KOPT-K1 (cell line): ENCODE results near the gene NF2.

Experiments used
- H3K27ac ChIP-seq: fragments of 200-600 bp; sonication (generic); 2 replicates; pipeline ENCODE4 v1.5.1; 2016; ENCODE audit warnings: antibody characterized with exemption, mild to moderate bottlenecking, low read depth, low read length; ENCODE audit not compliant: poor library complexity, severe bottlenecking
- H3K36me3 ChIP-seq: fragments of 200-600 bp; sonication (generic); 2 replicates; pipeline ENCODE4 v1.5.1; 2017; ENCODE audit warnings: antibody characterized with exemption, mild to moderate bottlenecking, low read length, moderate library complexity; ENCODE audit not compliant: insufficient read depth
- H3K9me3 ChIP-seq: fragments of 200-600 bp; sonication (generic); 2 replicates; pipeline ENCODE4 v1.5.1; 2017; ENCODE audit warnings: antibody characterized with exemption, low read length, mild to moderate bottlenecking; ENCODE audit not compliant: insufficient read depth, poor library complexity, severe bottlenecking

Gene NF2

GRCh38 chr22:29719899-29720645 is 116.6 kb downstream of the NF2 start, which contains the start of gene CABP7:
TSS of gene CABP7 (plus strand) at chr22:29720003. CDS start at chr22:29720425, 422 bp downstream.
- Histone ChIP-seq H3K9me3 (no peaks in the 10 kb centered on the region), H3K36me3 (no peaks in the 10 kb centered on the region), H3K27ac (no peak within 1 kb of the TSS)

- H3K27ac ChIP-seq: no peak overlapping the region
- no peaks in the 10 kb centered on the region for H3K36me3 ChIP-seq
- no peaks in the 10 kb centered on the region for H3K9me3 ChIP-seq
Measured at GRCh38 chr22:29720811-29721323, 117.4 kb downstream of the NF2 start.

- no peak overlapping the region for H3K27ac ChIP-seq
- no peaks in the 10 kb centered on the region for H3K36me3 ChIP-seq
- no peaks in the 10 kb centered on the region for H3K9me3 ChIP-seq
Measured at GRCh38 chr22:29722151-29722550, 118.7 kb downstream of the NF2 start.

- Histone ChIP-seq H3K9me3 (no peaks in the 10 kb centered on the region), H3K27ac (no peak overlapping the region), H3K36me3 (no peaks in the 10 kb centered on the region)
Measured at GRCh38 chr22:29722587-29722986, 119.2 kb downstream of the NF2 start.

DNA sequence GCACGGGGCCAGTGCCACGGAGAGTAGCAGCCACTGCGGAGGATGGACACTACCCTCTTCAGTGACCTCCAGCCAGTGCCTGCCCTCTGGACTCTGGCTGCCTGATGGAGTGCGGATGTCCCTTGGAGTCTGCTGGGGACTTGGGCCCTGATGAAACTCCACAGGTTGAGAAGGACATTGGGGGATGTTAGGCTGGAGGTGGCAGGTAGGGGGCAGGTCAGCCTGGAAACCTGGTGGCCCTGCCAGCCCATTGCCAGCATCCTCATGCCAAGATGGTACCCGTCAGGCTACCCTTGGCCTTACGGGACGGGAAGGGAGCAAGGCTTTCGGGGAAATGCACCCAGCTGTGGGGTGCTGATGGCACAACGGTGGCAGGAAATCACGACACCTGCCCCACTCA is 120.3 kb downstream of the NF2 start:
- H3K27ac ChIP-seq: no peak overlapping the region
- no peaks in the 10 kb centered on the region for H3K36me3 ChIP-seq
- H3K9me3 ChIP-seq: no peaks in the 10 kb centered on the region

DNA sequence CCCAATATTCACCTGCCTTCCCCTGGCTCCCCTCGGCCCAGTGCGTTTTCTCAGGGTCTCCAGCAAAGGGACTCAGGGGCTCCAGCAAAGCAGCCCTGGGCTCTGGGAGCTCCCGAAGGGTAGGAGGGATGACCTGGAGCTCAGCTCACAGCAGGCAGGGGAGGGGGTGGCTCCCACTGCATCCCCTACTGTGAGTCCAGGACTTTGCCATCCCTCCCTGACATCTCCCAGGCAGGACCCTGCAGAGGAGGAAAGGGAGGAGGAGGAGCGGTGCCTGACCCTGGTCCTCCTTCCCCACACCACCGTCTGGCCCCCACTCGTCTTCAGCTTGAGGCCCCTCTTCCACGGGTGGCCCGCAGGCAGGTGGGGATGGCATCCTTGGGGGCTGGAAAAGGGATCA is 121.4 kb downstream of the NF2 start:
- H3K36me3 ChIP-seq: no peaks in the 10 kb centered on the region
- H3K27ac ChIP-seq: no peak overlapping the region
- no peaks in the 10 kb centered on the region for H3K9me3 ChIP-seq

DNA sequence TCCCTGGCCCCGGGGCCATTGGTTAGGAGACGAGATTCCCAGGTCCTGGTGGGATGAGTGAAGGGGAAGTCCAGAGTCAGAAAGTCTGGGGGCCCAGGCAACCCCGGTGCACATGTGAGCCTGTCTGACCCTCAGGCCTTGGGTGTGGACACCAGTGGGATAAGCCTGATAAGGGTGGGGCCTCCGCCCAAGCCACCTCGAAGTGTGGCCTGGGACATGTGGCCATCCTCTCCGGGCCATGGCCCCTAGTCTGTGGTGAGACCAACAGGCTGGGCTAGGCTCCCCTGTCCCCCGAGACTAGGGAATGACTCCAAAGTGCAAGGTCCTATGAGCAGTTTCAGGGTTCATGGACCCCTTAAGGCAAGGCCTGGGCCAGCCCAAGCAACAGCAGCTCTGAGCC is 122.7 kb downstream of the NF2 start:
- no peak overlapping the region for H3K27ac ChIP-seq
- no peaks in the 10 kb centered on the region for H3K9me3 ChIP-seq
- H3K36me3 ChIP-seq: no peaks in the 10 kb centered on the region; the same call in 1 of the 2 replicates

GRCh38 chr22:29726512-29727130 is 123.2 kb downstream of the NF2 start:
- Histone ChIP-seq H3K36me3 (no peaks in the 10 kb centered on the region; the same call in 1 of the 2 replicates), H3K27ac (no peak overlapping the region), H3K9me3 (no peaks in the 10 kb centered on the region)

GRCh38 chr22:29727131-29727523 is 123.7 kb downstream of the NF2 start:
- Histone ChIP-seq H3K27ac (no peak overlapping the region), H3K36me3 (no peaks in the 10 kb centered on the region; the same call in 1 of the 2 replicates), H3K9me3 (no peaks in the 10 kb centered on the region)

DNA sequence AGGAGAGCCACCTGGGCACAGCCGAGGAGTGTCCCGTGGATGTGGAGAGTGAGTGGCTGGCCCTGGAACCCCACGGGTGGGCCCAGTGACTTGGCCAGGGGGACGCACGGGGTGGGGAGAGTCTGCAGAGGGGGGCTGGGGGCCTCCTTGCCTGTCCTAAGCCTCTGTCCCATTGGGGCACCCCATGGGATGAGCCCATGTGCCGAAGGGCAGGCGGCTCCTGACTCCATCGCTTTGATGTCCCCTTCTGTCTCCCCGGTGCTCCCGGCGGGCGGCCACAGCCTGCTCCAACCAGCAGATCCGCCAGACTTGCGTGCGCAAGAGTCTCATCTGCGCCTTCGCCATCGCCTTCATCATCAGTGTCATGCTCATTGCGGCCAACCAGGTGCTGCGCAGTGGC is 125.7 kb downstream of the NF2 start:
- Histone ChIP-seq H3K27ac (no peak overlapping the region), H3K9me3 (no peaks in the 10 kb centered on the region), H3K36me3 (no peaks in the 10 kb centered on the region; the same call in 1 of the 2 replicates)

- Histone ChIP-seq H3K9me3 (no peaks in the 10 kb centered on the region), H3K27ac (no peak overlapping the region), H3K36me3 (no peaks in the 10 kb centered on the region; the same call in 1 of the 2 replicates)
Measured at GRCh38 chr22:29731058-29731850, 127.8 kb downstream of the NF2 start.

DNA sequence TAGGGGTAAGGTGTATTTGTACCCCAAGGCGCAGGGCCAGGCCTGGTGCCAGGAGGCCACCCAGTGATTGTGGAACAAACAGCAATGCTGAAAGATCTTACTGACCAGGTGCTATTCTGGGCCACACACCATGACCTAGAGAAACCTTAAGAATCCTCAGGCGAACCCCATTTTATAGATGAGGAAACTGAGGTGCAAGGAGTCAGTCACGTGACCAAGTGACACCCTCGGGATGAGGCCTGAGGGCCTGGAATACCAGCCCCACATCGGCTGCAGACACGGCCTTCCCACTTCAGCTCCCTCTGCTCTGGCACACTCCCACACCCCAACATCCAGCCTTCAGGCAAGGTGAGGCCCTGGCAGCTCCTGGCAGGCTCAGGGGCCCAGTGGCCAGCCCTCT is 129.4 kb downstream of the NF2 start:
- no peaks in the 10 kb centered on the region; the same call in 1 of the 2 replicates for H3K36me3 ChIP-seq
- no peak overlapping the region for H3K27ac ChIP-seq
- H3K9me3 ChIP-seq: no peaks in the 10 kb centered on the region

GRCh38 chr22:29733362-29734201 is 130.1 kb downstream of the NF2 start:
- H3K27ac ChIP-seq: no peak overlapping the region
- H3K36me3 ChIP-seq: no peaks in the 10 kb centered on the region; the same call in 1 of the 2 replicates
- no peaks in the 10 kb centered on the region for H3K9me3 ChIP-seq

DNA sequence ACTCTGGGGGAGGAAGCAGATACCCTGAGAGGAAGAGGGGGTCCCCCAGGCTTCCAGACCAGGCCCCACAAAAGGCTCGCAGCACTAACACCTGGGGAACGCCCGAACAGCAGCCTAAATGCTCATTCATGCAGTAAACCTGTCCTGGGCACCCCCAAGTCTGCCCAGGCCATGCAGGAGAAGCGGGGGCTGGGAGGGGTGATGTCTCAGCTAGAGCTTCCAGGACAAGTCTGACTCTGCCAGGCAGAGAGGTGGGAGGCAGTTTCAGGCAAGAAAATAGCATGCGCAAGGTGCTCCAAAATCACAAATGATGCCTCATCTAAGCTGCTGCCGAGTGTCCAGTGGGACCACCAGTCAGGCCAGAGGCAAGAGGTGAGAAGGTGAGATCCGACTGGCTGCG is 131.0 kb downstream of the NF2 start:
- H3K36me3 ChIP-seq: no peaks in the 10 kb centered on the region; the same call in 1 of the 2 replicates
- no peak overlapping the region for H3K27ac ChIP-seq
- no peaks in the 10 kb centered on the region for H3K9me3 ChIP-seq
